ENCODE measurements around the gene RNF150.

DNA sequence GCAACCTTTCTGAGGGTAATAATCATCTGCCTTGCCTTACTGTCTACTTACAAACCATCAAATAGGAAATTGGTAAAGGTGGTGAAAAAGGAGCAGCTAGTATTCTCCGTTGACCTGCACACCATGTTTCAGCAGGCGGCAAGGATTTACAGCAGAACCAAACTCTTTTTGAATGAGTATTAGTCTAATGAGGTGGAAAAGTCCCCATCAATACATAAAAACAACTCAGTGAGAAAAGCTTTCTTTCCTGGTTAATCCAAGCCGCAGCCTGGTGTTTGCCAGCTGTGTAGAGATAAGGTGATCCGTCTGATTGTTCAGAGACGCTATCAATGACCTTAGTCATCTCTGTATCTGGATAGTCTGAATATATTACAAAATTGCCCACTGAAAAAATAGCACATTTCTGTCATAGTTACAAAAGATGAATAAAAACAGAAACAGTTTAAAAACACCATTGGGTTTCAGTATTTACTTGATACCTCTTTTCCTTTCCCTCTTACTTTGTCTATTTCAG is 266.7 kb downstream of the RNF150 start:
- TF ChIP-seq POLR2A (IDR thresholded peaks at IDR 0.05; ENCODE audit: low read depth, low read length) (no peak), CTCF (conservative IDR thresholded peaks at IDR 0.05; ENCODE audit: low read depth, low read length) (no peak)
